Caco-2 (cell line): ENCODE data around the gene NDUFC1. TPM values are rescaled to one million over a fixed set of nuclear protein-coding genes. Genes with fewer than 3 reads are reported as not detected.
A peak's percentile ranks its signal among the peaks of the same experiment; 100 is the strongest.

Source experiments
- BruUV-seq: library from RNA; stranded (reverse); fragments of 400-500 nt; replicated peaks from 2 replicates; lab custom pipeline; 2021; lab: Mats Ljungman, UMichigan
- CTCF ChIA-PET: fragments of 300-600 bp; sonication (Branson Sonifier 250); formaldehyde crosslinking; loops from one replicate; lab custom pipeline; 2022; ENCODE audit warnings: antibody characterized with exemption; lab: Charles Lee
- POLR2A ChIA-PET: fragments of 300-600 bp; sonication (Branson Sonifier 250); formaldehyde crosslinking; loops from one replicate; lab custom pipeline; 2022; ENCODE audit warnings: antibody characterized with exemption; lab: Charles Lee
- DNase-seq, 2 experiments: peaks; one replicate each; pipeline versions ENCODE4 v3.0.0 to v3.0.0-alpha.2; 2020 to 2022
- H3K27me3 ChIP-seq: replicated peaks from 2 replicates; pipeline ENCODE4 v1.6.0; 2011; ENCODE audit warnings: low read length; ENCODE audit not compliant: control insufficient read depth, insufficient read depth
- H3K36me3 ChIP-seq: 2 replicates; pipeline ENCODE4 v1.5.1; 2011; ENCODE audit warnings: low read length; ENCODE audit not compliant: control insufficient read depth, insufficient read depth
- H3K4me1 ChIP-seq: fragments of 250-450 bp; sonication (Bioruptor Pico); 2 replicates; pipeline ENCODE4 v1.5.1; 2020; ENCODE audit warnings: mild to moderate bottlenecking
- H3K4me3 ChIP-seq: 2 replicates; pipeline ENCODE4 v1.5.1; 2011; ENCODE audit warnings: low read depth, mild to moderate bottlenecking, control low read depth, low read length
- H3K9me3 ChIP-seq: fragments of 250-450 bp; sonication (Bioruptor Pico); 2 replicates; pipeline ENCODE4 v1.5.1; 2020; ENCODE audit warnings: mild to moderate bottlenecking, moderate library complexity
- H3K27ac Mint-ChIP-seq: one replicate; pipeline ENCODE4 v1.8.0; 2022; ENCODE audit warnings: mixed read lengths; ENCODE audit not compliant: unreplicated experiment
- H3K27me3 Mint-ChIP-seq: one replicate; pipeline ENCODE4 v1.8.0; 2022; ENCODE audit warnings: mixed read lengths; ENCODE audit not compliant: insufficient read depth, unreplicated experiment
- H3K36me3 Mint-ChIP-seq: one replicate; pipeline ENCODE4 v1.8.0; 2022; ENCODE audit warnings: mild to moderate bottlenecking, mixed read lengths; ENCODE audit not compliant: insufficient read depth, unreplicated experiment
- H3K4me1 Mint-ChIP-seq: one replicate; pipeline ENCODE4 v1.8.0; 2022; ENCODE audit warnings: low read depth, mixed read lengths; ENCODE audit not compliant: unreplicated experiment
- H3K4me3 Mint-ChIP-seq: one replicate; pipeline ENCODE4 v1.8.0; 2022; ENCODE audit warnings: mild to moderate bottlenecking, moderate library complexity, mixed read lengths; ENCODE audit not compliant: unreplicated experiment
- H3K9me3 Mint-ChIP-seq: one replicate; pipeline ENCODE4 v1.8.0; 2022; ENCODE audit warnings: mixed read lengths; ENCODE audit not compliant: unreplicated experiment
- intact Hi-C: fragments of 100-400 bp; cut with micrococcal nuclease; formaldehyde crosslinking; loops from one replicate; pipeline ENCODE4 v1.10.0; 2022; ENCODE audit not compliant: unreplicated experiment
- total RNA-seq: library from RNA; stranded (reverse); gene quantifications from 2 replicates; pipeline ENCODE4 v1.2.3, GENCODE V29; 2022
- TF ChIP-seq, protein P1 (sequence below), 2 experiments: fragments of 200-600 bp in 1 of 2; IDR thresholded peaks; 1 replicate in 1 of 2; 2 replicates in 1 of 2; pipeline versions ENCODE4 v1.5.1 to v1.8.0; 2011 to 2022; ENCODE audit warnings: antibody characterized with exemption in 1 of 2, control low read depth in 1 of 2, inconsistent platforms in 1 of 2, low read depth in 1 of 2, low read length in 1 of 2, mild to moderate bottlenecking in 1 of 2, moderate library complexity in 1 of 2; ENCODE audit not compliant: insufficient read depth in 1 of 2, severe bottlenecking in 1 of 2, unreplicated experiment in 1 of 2

The NDUFC1 gene
- total RNA-seq, 1 experiment from 2014 or later, result 69.4 TPM

GRCh38 chr4:139295942-139296299 is 6.4 kb downstream of the NDUFC1 start:
- no peaks in the 10 kb centered on the region for H3K9me3 Mint-ChIP-seq

GRCh38 chr4:139295206-139295941 is 6.9 kb downstream of the NDUFC1 start:
- TF ChIP-seq, protein P1, sequence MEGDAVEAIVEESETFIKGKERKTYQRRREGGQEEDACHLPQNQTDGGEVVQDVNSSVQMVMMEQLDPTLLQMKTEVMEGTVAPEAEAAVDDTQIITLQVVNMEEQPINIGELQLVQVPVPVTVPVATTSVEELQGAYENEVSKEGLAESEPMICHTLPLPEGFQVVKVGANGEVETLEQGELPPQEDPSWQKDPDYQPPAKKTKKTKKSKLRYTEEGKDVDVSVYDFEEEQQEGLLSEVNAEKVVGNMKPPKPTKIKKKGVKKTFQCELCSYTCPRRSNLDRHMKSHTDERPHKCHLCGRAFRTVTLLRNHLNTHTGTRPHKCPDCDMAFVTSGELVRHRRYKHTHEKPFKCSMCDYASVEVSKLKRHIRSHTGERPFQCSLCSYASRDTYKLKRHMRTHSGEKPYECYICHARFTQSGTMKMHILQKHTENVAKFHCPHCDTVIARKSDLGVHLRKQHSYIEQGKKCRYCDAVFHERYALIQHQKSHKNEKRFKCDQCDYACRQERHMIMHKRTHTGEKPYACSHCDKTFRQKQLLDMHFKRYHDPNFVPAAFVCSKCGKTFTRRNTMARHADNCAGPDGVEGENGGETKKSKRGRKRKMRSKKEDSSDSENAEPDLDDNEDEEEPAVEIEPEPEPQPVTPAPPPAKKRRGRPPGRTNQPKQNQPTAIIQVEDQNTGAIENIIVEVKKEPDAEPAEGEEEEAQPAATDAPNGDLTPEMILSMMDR (IDR thresholded peaks at IDR 0.05; ENCODE audit: insufficient read depth in 1 of 2, low read depth in 1 of 2, low read length in 1 of 2, severe bottlenecking in 1 of 2, unreplicated experiment in 1 of 2), result peak; percentile 87 to 95
- H3K9me3 ChIP-seq, result no peaks in the 10 kb centered on the region
- intact Hi-C loops, result loop anchor here (1.0 kb wide), 5 partner anchors 29 to 265 kb away; no protein-coding TSS in a partner anchor
- POLR2A ChIA-PET, result interaction anchor here (0.6 to 1.1 kb wide), 4 partner anchors 29 to 246 kb away, joined by 3 to 12 read pairs (median 4); no protein-coding TSS in a partner anchor
- CTCF ChIA-PET, result interaction anchor here (0.5 to 1.8 kb wide), 19 partner anchors 11 to 1090 kb away, joined by 3 to 15 read pairs (median 3); no protein-coding TSS in a partner anchor
- H3K4me1 ChIP-seq, result peaks cover 9% of the 10 kb centered on the region; the same call in 1 of the 2 replicates
- no peaks in the 10 kb centered on the region for H3K4me1 Mint-ChIP-seq
- H3K27me3 Mint-ChIP-seq, result no peaks in the 10 kb centered on the region
- peak overlapping the region; percentile 92 for H3K27ac Mint-ChIP-seq
- no peaks in the 10 kb centered on the region for H3K36me3 ChIP-seq
- no peaks in the 10 kb centered on the region for H3K27me3 ChIP-seq
- H3K9me3 Mint-ChIP-seq, result no peaks in the 10 kb centered on the region
- peak overlapping the region; percentile 86 for H3K4me3 Mint-ChIP-seq
- peak; percentile 93 to 96 for DNase-seq
- peak overlapping the region; percentile 88 for H3K4me3 ChIP-seq
- H3K36me3 Mint-ChIP-seq, result peaks cover 18% of the 10 kb centered on the region
- TSS peak; percentile 52 for BruUV-seq

More at GRCh38 chr4:139295942-139296299, 6.4 kb downstream of the NDUFC1 start:
- no peaks in the 10 kb centered on the region for H3K27me3 Mint-ChIP-seq
- no peaks in the 10 kb centered on the region for H3K27me3 ChIP-seq
- H3K9me3 ChIP-seq, result no peaks in the 10 kb centered on the region
- H3K4me3 ChIP-seq, result peak overlapping the region; percentile 88
- peak overlapping the region; percentile 86 for H3K4me3 Mint-ChIP-seq
- H3K36me3 Mint-ChIP-seq, result peaks cover 22% of the 10 kb centered on the region
- H3K4me1 Mint-ChIP-seq, result no peaks in the 10 kb centered on the region
- intact Hi-C loops, result loop anchor here (1.0 kb wide), 5 partner anchors 30 to 266 kb away; no protein-coding TSS in a partner anchor
- peak overlapping the region; percentile 92 for H3K27ac Mint-ChIP-seq
- peaks cover 9% of the 10 kb centered on the region; the same call in 1 of the 2 replicates for H3K4me1 ChIP-seq
- CTCF ChIA-PET, result interaction anchor here (0.5 to 1.8 kb wide), 19 partner anchors 9 to 1091 kb away, joined by 3 to 15 read pairs (median 3); no protein-coding TSS in a partner anchor
- no peak for DNase-seq
- POLR2A ChIA-PET, result interaction anchor here (0.6 to 1.1 kb wide), 4 partner anchors 30 to 246 kb away, joined by 3 to 12 read pairs (median 4); no protein-coding TSS in a partner anchor
- BruUV-seq, result no TSS peak
- TF ChIP-seq, protein P1 (IDR thresholded peaks at IDR 0.05; ENCODE audit: insufficient read depth in 1 of 2, low read depth in 1 of 2, low read length in 1 of 2, severe bottlenecking in 1 of 2, unreplicated experiment in 1 of 2), result no peak
- no peaks in the 10 kb centered on the region for H3K36me3 ChIP-seq

- Mint-ChIP-seq H3K4me1 (no peaks in the 10 kb centered on the region), H3K27me3 (no peaks in the 10 kb centered on the region), H3K36me3 (no peaks in the 10 kb centered on the region), H3K9me3 (peaks cover 8% of the 10 kb centered on the region), H3K27ac (no peak overlapping the region), H3K4me3 (no peak overlapping the region)
- POLR2A ChIA-PET, result no interaction called here
- Histone ChIP-seq H3K27me3 (no peaks in the 10 kb centered on the region), H3K4me3 (no peak overlapping the region), H3K36me3 (no peaks in the 10 kb centered on the region), H3K4me1 (peaks cover 10% of the 10 kb centered on the region; the same call in 1 of the 2 replicates), H3K9me3 (0 out of 2 replicates have a peak, but pooled peaks cover 6% of the 10 kb centered on the region)
- DNase-seq, result no peak
- intact Hi-C loops, result no loop called here
- TF ChIP-seq, protein P1 (IDR thresholded peaks at IDR 0.05; ENCODE audit: insufficient read depth in 1 of 2, low read depth in 1 of 2, low read length in 1 of 2, severe bottlenecking in 1 of 2, unreplicated experiment in 1 of 2), result no peak
- no TSS peak for BruUV-seq
- CTCF ChIA-PET, result interaction anchor here (1.7 kb wide), 1 partner anchor 10 kb away, joined by 3 read pairs; no protein-coding TSS in a partner anchor
These were observed 16.0 kb downstream of the NDUFC1 start for GRCh38 chr4:139286186-139286698.
